ENCODE results near the gene PPP2R5A. TPM values are rescaled to one million over a fixed set of nuclear protein-coding genes. Genes with fewer than 3 reads are reported as not detected.
"Not testable (repeated sequence)": the region's sequence is repeated elsewhere in the genome, so short reads cannot be mapped to it uniquely, and the experiment has no call there.

The PPP2R5A gene
- total RNA-seq, 2 donors from 2014 or later = 33.6 to 34.9 TPM

- Mint-ChIP-seq H3K36me3 (ENCODE audit: low read depth) (peaks cover 6% of the 10 kb centered on the region), H3K27ac (peak overlapping the region; percentile 51), H3K9me3 (no peaks in the 10 kb centered on the region), H3K4me3 (peak overlapping the region; percentile 5), H3K4me1 (peaks cover 35% of the 10 kb centered on the region), H3K27me3 (no peaks in the 10 kb centered on the region)
- no peak for ATAC-seq (replicated peaks)
Measured at GRCh38 chr1:212301580-212301979, 16.4 kb downstream of the PPP2R5A start.

GRCh38 chr1:212302745-212303383 lies 17.7 kb downstream of the PPP2R5A start:
- H3K4me3 Mint-ChIP-seq = peak overlapping the region; percentile 55
- H3K36me3 Mint-ChIP-seq (ENCODE audit: low read depth) = peaks cover 18% of the 10 kb centered on the region
- peaks cover 37% of the 10 kb centered on the region for H3K4me1 Mint-ChIP-seq
- H3K27ac Mint-ChIP-seq = peak overlapping the region; percentile 85
- no peaks in the 10 kb centered on the region for H3K27me3 Mint-ChIP-seq
- no peaks in the 10 kb centered on the region for H3K9me3 Mint-ChIP-seq
- ATAC-seq (replicated peaks) = peak; percentile 92

- no peaks in the 10 kb centered on the region for H3K9me3 Mint-ChIP-seq
- ATAC-seq (replicated peaks) = no peak
- H3K27me3 Mint-ChIP-seq = no peaks in the 10 kb centered on the region
- peaks cover 56% of the 10 kb centered on the region for H3K4me1 Mint-ChIP-seq
- H3K4me3 Mint-ChIP-seq = no peak overlapping the region
- no peak overlapping the region for H3K27ac Mint-ChIP-seq
- peaks cover 43% of the 10 kb centered on the region for H3K36me3 Mint-ChIP-seq (ENCODE audit: low read depth)
Measured at GRCh38 chr1:212305342-212305741, 20.1 kb downstream of the PPP2R5A start.

GRCh38 chr1:212305984-212306452 lies 20.8 kb downstream of the PPP2R5A start:
- not testable (repeated sequence) for H3K27ac Mint-ChIP-seq; ATAC-seq (replicated peaks); H3K9me3 Mint-ChIP-seq; H3K4me3 Mint-ChIP-seq; H3K27me3 Mint-ChIP-seq
- peaks cover 57% of the 10 kb centered on the region for H3K4me1 Mint-ChIP-seq
- peaks cover 45% of the 10 kb centered on the region for H3K36me3 Mint-ChIP-seq (ENCODE audit: low read depth)

- Mint-ChIP-seq H3K27me3 (no peaks in the 10 kb centered on the region), H3K4me1 (peaks cover 32% of the 10 kb centered on the region), H3K4me3 (no peak overlapping the region), H3K9me3 (no peaks in the 10 kb centered on the region), H3K36me3 (ENCODE audit: low read depth) (peaks cover 56% of the 10 kb centered on the region), H3K27ac (no peak overlapping the region)
- ATAC-seq (replicated peaks) = no peak
Measured at GRCh38 chr1:212309967-212310366, 24.8 kb downstream of the PPP2R5A start.

- H3K27ac Mint-ChIP-seq = no peak overlapping the region
- ATAC-seq (replicated peaks) = no peak
- H3K9me3 Mint-ChIP-seq = no peaks in the 10 kb centered on the region
- no peaks in the 10 kb centered on the region for H3K27me3 Mint-ChIP-seq
- H3K36me3 Mint-ChIP-seq (ENCODE audit: low read depth) = peaks cover 56% of the 10 kb centered on the region
- H3K4me3 Mint-ChIP-seq = no peak overlapping the region
- H3K4me1 Mint-ChIP-seq = peaks cover 29% of the 10 kb centered on the region
Measured at GRCh38 chr1:212310383-212310782, 25.2 kb downstream of the PPP2R5A start.

GRCh38 chr1:212311836-212312497 lies 26.8 kb downstream of the PPP2R5A start:
- H3K4me1 Mint-ChIP-seq = peaks cover 41% of the 10 kb centered on the region
- peak; percentile 54 for ATAC-seq (replicated peaks)
- H3K9me3 Mint-ChIP-seq = no peaks in the 10 kb centered on the region
- no peak overlapping the region for H3K27ac Mint-ChIP-seq
- peaks cover 47% of the 10 kb centered on the region for H3K36me3 Mint-ChIP-seq (ENCODE audit: low read depth)
- H3K27me3 Mint-ChIP-seq = no peaks in the 10 kb centered on the region
- H3K4me3 Mint-ChIP-seq = no peak overlapping the region

- H3K4me3 Mint-ChIP-seq = no peak overlapping the region
- no peak for ATAC-seq (replicated peaks)
- peaks cover 30% of the 10 kb centered on the region for H3K36me3 Mint-ChIP-seq (ENCODE audit: low read depth)
- no peaks in the 10 kb centered on the region for H3K9me3 Mint-ChIP-seq
- H3K27ac Mint-ChIP-seq = no peak overlapping the region
- no peaks in the 10 kb centered on the region for H3K27me3 Mint-ChIP-seq
- H3K4me1 Mint-ChIP-seq = peaks cover 37% of the 10 kb centered on the region
Measured at GRCh38 chr1:212313616-212314015, 28.4 kb downstream of the PPP2R5A start.

- H3K27ac Mint-ChIP-seq = no peak overlapping the region
Measured at GRCh38 chr1:212315184-212315583, 30.0 kb downstream of the PPP2R5A start.

GRCh38 chr1:212315907-212316306 lies 30.7 kb downstream of the PPP2R5A start:
- Mint-ChIP-seq H3K4me1 (peaks cover 19% of the 10 kb centered on the region), H3K4me3 (peak overlapping the region; percentile 49), H3K9me3 (no peaks in the 10 kb centered on the region), H3K27ac (peak overlapping the region; percentile 81), H3K36me3 (ENCODE audit: low read depth) (peaks cover 16% of the 10 kb centered on the region), H3K27me3 (no peaks in the 10 kb centered on the region)
- ATAC-seq (replicated peaks) = peak; percentile 71

More at GRCh38 chr1:212315184-212315583, 30.0 kb downstream of the PPP2R5A start:
- no peaks in the 10 kb centered on the region for H3K27me3 Mint-ChIP-seq
- H3K9me3 Mint-ChIP-seq = no peaks in the 10 kb centered on the region
- peaks cover 22% of the 10 kb centered on the region for H3K4me1 Mint-ChIP-seq
- ATAC-seq (replicated peaks) = peak; percentile 66
- H3K36me3 Mint-ChIP-seq (ENCODE audit: low read depth) = peaks cover 19% of the 10 kb centered on the region
- peak overlapping the region; percentile 49 for H3K4me3 Mint-ChIP-seq

GRCh38 chr1:212317916-212318315 lies 32.7 kb downstream of the PPP2R5A start:
- Mint-ChIP-seq H3K27me3 (no peaks in the 10 kb centered on the region), H3K4me3 (no peak overlapping the region), H3K9me3 (no peaks in the 10 kb centered on the region), H3K36me3 (ENCODE audit: low read depth) (peaks cover 11% of the 10 kb centered on the region), H3K4me1 (peaks cover 19% of the 10 kb centered on the region), H3K27ac (no peak overlapping the region)
- ATAC-seq (replicated peaks) = no peak

GRCh38 chr1:212321031-212321430 lies 35.8 kb downstream of the PPP2R5A start:
- not testable (repeated sequence) for H3K27me3 Mint-ChIP-seq; H3K27ac Mint-ChIP-seq; H3K4me3 Mint-ChIP-seq; ATAC-seq (replicated peaks); H3K36me3 Mint-ChIP-seq (ENCODE audit: low read depth); H3K9me3 Mint-ChIP-seq
- H3K4me1 Mint-ChIP-seq = peaks cover 23% of the 10 kb centered on the region

- Mint-ChIP-seq H3K27ac (peak overlapping the region; percentile 39), H3K36me3 (ENCODE audit: low read depth) (peaks cover 6% of the 10 kb centered on the region), H3K9me3 (no peaks in the 10 kb centered on the region), H3K27me3 (no peaks in the 10 kb centered on the region), H3K4me1 (peaks cover 9% of the 10 kb centered on the region), H3K4me3 (no peak overlapping the region)
- ATAC-seq (replicated peaks) = no peak
Measured at GRCh38 chr1:212323066-212323465, 37.9 kb downstream of the PPP2R5A start.

- peaks cover 15% of the 10 kb centered on the region for H3K4me1 Mint-ChIP-seq
- no peaks in the 10 kb centered on the region for H3K9me3 Mint-ChIP-seq
- H3K4me3 Mint-ChIP-seq = no peak overlapping the region
- peaks cover 23% of the 10 kb centered on the region for H3K36me3 Mint-ChIP-seq (ENCODE audit: low read depth)
- no peak overlapping the region for H3K27ac Mint-ChIP-seq
- no peaks in the 10 kb centered on the region for H3K27me3 Mint-ChIP-seq
- no peak for ATAC-seq (replicated peaks)
Measured at GRCh38 chr1:212326541-212326940, 41.3 kb downstream of the PPP2R5A start.

GRCh38 chr1:212328248-212328647 lies 43.0 kb downstream of the PPP2R5A start:
- Mint-ChIP-seq H3K9me3 (no peaks in the 10 kb centered on the region), H3K27me3 (no peaks in the 10 kb centered on the region), H3K4me1 (peaks cover 11% of the 10 kb centered on the region), H3K27ac (no peak overlapping the region), H3K36me3 (ENCODE audit: low read depth) (peaks cover 40% of the 10 kb centered on the region), H3K4me3 (no peak overlapping the region)
- no peak for ATAC-seq (replicated peaks)
